GM23338 (cell line): ENCODE measurements around the gene TUB. TPM values are rescaled to one million over a fixed set of nuclear protein-coding genes. Genes with fewer than 3 reads are reported as not detected.

Source experiments
- ATAC-seq: fragments of 200-7000 bp; cut with Tn5 transposase; 3 replicates; pipeline ENCODE4 v1.9.1; 2020
- DNase-seq: peaks from one replicate; pipeline ENCODE4 v3.0.0-alpha.2; 2015; ENCODE audit warnings: low spot score
- H2AFZ ChIP-seq: fragments of 200-600 bp; sonication (generic); 2 replicates; pipeline ENCODE4 v1.8.0; 2016; ENCODE audit warnings: antibody characterized with exemption, mild to moderate bottlenecking, moderate library complexity
- H3F3A ChIP-seq: fragments of 200-600 bp; sonication (generic); replicated peaks from 2 replicates; pipeline ENCODE4 v1.8.0; 2017; ENCODE audit warnings: antibody characterized with exemption, mixed run types, low read depth
- H3K27ac ChIP-seq: fragments of 200-600 bp; sonication (generic); 2 replicates; pipeline ENCODE4 v1.6.1; 2016; ENCODE audit warnings: low read depth
- H3K27me3 ChIP-seq: fragments of 200-600 bp; sonication (generic); 2 replicates; pipeline ENCODE4 v1.8.0; 2016; ENCODE audit warnings: mild to moderate bottlenecking, mixed run types, moderate library complexity; ENCODE audit not compliant: insufficient read depth
- H3K36me3 ChIP-seq: fragments of 200-600 bp; sonication (generic); 2 replicates; pipeline ENCODE4 v1.8.0; 2016; ENCODE audit warnings: mild to moderate bottlenecking; ENCODE audit not compliant: insufficient read depth
- H3K4me1 ChIP-seq: fragments of 200-600 bp; sonication (generic); 2 replicates; pipeline ENCODE4 v1.8.0; 2016; ENCODE audit warnings: mild to moderate bottlenecking, moderate library complexity; ENCODE audit not compliant: insufficient read depth
- H3K4me2 ChIP-seq: fragments of 200-600 bp; sonication (generic); 2 replicates; pipeline ENCODE4 v1.7.1; 2017; ENCODE audit warnings: mixed run types
- H3K4me3 ChIP-seq: fragments of 200-600 bp; sonication (generic); 2 replicates; pipeline ENCODE4 v1.6.1; 2016; ENCODE audit warnings: mixed run types
- H3K79me2 ChIP-seq: fragments of 200-600 bp; sonication (generic); replicated peaks from 2 replicates; pipeline ENCODE4 v1.8.0; 2017; ENCODE audit warnings: mild to moderate bottlenecking; ENCODE audit not compliant: insufficient read depth
- H3K9me2 ChIP-seq: fragments of 200-600 bp; sonication (generic); 2 replicates; pipeline ENCODE4 v1.8.0; 2017; ENCODE audit not compliant: insufficient read depth
- H4K20me1 ChIP-seq: fragments of 200-600 bp; sonication (generic); replicated peaks from 2 replicates; pipeline ENCODE4 v1.8.0; 2017; ENCODE audit warnings: mild to moderate bottlenecking; ENCODE audit not compliant: insufficient read depth
- H3K27ac Mint-ChIP-seq: 2 replicates; pipeline ENCODE4 v1.8.0; 2020; ENCODE audit warnings: inconsistent platforms, mild to moderate bottlenecking, moderate library complexity, mixed read lengths
- H3K27me3 Mint-ChIP-seq: 3 replicates; pipeline ENCODE4 v1.8.0; 2022; ENCODE audit warnings: low read depth, mild to moderate bottlenecking, moderate library complexity, mixed read lengths, inconsistent platforms; ENCODE audit not compliant: insufficient read depth, poor library complexity
- H3K36me3 Mint-ChIP-seq: 3 replicates; pipeline ENCODE4 v1.8.0; 2021; ENCODE audit warnings: low read depth, mild to moderate bottlenecking, inconsistent platforms, moderate library complexity, mixed read lengths
- H3K4me1 Mint-ChIP-seq: 3 replicates; pipeline ENCODE4 v1.8.0; 2020; ENCODE audit warnings: mild to moderate bottlenecking, inconsistent platforms, mixed read lengths
- H3K4me3 Mint-ChIP-seq: 3 replicates; pipeline ENCODE4 v1.8.0; 2021; ENCODE audit warnings: moderate library complexity, mild to moderate bottlenecking, inconsistent platforms, mixed read lengths
- H3K9me3 Mint-ChIP-seq: 3 replicates; pipeline ENCODE4 v1.8.0; 2020; ENCODE audit warnings: moderate library complexity, mild to moderate bottlenecking, inconsistent platforms, mixed read lengths
- CREB1 ChIP-seq: fragments of 250-450 bp; sonication (Bioruptor Pico); IDR thresholded peaks from 2 replicates; pipeline ENCODE4 v1.5.0; 2020; ENCODE audit warnings: low read depth, mild to moderate bottlenecking, moderate library complexity
- EZH2 ChIP-seq: fragments of 200-600 bp; sonication (generic); IDR thresholded peaks from one replicate; pipeline ENCODE4 v1.8.0; 2017; ENCODE audit warnings: antibody characterized with exemption, mild to moderate bottlenecking, low read depth; ENCODE audit not compliant: unreplicated experiment
- EZH2phosphoT487 ChIP-seq: fragments of 200-600 bp; sonication (generic); IDR thresholded peaks from one replicate; pipeline ENCODE4 v1.8.1; 2018; ENCODE audit warnings: antibody characterized with exemption; ENCODE audit not compliant: unreplicated experiment
- NANOG ChIP-seq: IDR thresholded peaks from 2 replicates; pipeline ENCODE4 v1.6.1; 2016; ENCODE audit warnings: antibody characterized with exemption, borderline replicate concordance
- STAT1 ChIP-seq: IDR thresholded peaks from one replicate; pipeline ENCODE4 v1.6.1; 2016; ENCODE audit warnings: antibody characterized with exemption; ENCODE audit not compliant: unreplicated experiment
- ZNF114 ChIP-seq: fragments of 250-450 bp; sonication (Bioruptor Pico); IDR thresholded peaks from 2 replicates; pipeline ENCODE4 v1.5.0; 2020; ENCODE audit warnings: mild to moderate bottlenecking, moderate library complexity
- polyA plus RNA-seq: library from polyadenylated mRNA; unstranded; fragments of >200 nt; fragmentation: Nextera tagmentation; extraction: Ambion mirVana; gene quantifications from 2 replicates; pipeline ENCODE4 v1.2.1, GENCODE V29; 2016
- total RNA-seq: library from RNA; depleted of rRNA; stranded (reverse); fragments of >200 nt; shearing (Covaris generic); gene quantifications from 2 replicates; pipeline ENCODE4 v1.2.3, GENCODE V29; 2014
- TF ChIP-seq, protein P1 (sequence below): IDR thresholded peaks from 2 replicates; pipeline ENCODE4 v1.6.1; 2016; ENCODE audit warnings: antibody characterized with exemption
- TF ChIP-seq, protein P2 (sequence below), 2 experiments: fragments of 200-600 bp in 1 of 2; sonication (generic) in 1 of 2; conservative IDR thresholded peaks; 2 replicates each; pipeline versions ENCODE4 v1.5.1 to v1.6.1; 2016 to 2017; ENCODE audit warnings: antibody characterized with exemption in 2 of 2, low read depth in 2 of 2, mild to moderate bottlenecking in 2 of 2, moderate library complexity in 1 of 2
- TF ChIP-seq, protein P3 (sequence below): IDR thresholded peaks from one replicate; pipeline ENCODE4 v1.6.1; 2018; ENCODE audit warnings: antibody characterized with exemption; ENCODE audit not compliant: unreplicated experiment
- TF ChIP-seq, protein P4 (sequence below): fragments of 250-450 bp; sonication (Bioruptor Pico); IDR thresholded peaks from 2 replicates; pipeline ENCODE4 v1.5.0; 2020; ENCODE audit warnings: mild to moderate bottlenecking, moderate library complexity

The TUB gene
- total and polyA plus RNA-seq, 2 experiments from 2014 or later: 5.5 to 30.4 TPM

DNA sequence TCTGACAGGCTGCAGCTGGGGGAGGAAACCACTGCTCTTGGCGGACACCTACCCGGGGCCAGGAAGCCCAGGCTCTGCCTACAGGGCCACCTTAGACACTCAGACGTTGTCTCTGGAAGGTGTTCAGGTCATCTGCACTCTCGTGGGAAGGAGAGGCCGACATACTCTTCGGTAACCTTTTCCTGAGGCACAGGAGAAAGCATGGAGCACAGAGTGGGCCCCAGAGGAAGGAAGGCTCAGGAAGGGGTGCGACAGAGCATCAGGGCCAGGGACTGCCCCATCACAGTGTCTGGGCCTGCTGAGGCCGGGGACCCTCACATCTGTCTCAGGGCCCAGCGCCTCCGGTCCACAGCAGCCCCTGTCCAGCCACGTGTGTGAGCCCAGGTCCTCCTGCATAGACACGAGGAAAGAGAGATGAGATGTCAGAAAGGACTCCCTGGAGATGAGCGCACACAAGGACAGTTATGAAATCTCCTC lies 18.2 kb upstream of the TUB start:
- no peaks in the 10 kb centered on the region; the same call in 2 of the 3 replicates for H3K9me3 Mint-ChIP-seq
- no peaks in the 10 kb centered on the region for H4K20me1 ChIP-seq
- peaks cover 14% of the 10 kb centered on the region for H3K4me1 Mint-ChIP-seq
- no peaks in the 10 kb centered on the region for H3K36me3 ChIP-seq
- H3K27ac Mint-ChIP-seq: no peak overlapping the region
- H3K4me1 ChIP-seq: peaks cover 5% of the 10 kb centered on the region; the same call in 1 of the 2 replicates
- peaks cover 2% of the 10 kb centered on the region for H3K27me3 Mint-ChIP-seq
- H3K79me2 ChIP-seq: no peaks in the 10 kb centered on the region
- ATAC-seq (no peak), DNase-seq (no peak)
- no peak overlapping the region for H2AFZ ChIP-seq
- no peak overlapping the region for H3K27ac ChIP-seq
- no peaks in the 10 kb centered on the region for H3K36me3 Mint-ChIP-seq
- no peak overlapping the region for H3K4me3 Mint-ChIP-seq
- H3K4me3 ChIP-seq: no peak overlapping the region
- H3K27me3 ChIP-seq: no peaks in the 10 kb centered on the region
- H3K4me2 ChIP-seq: no peak overlapping the region
- no peaks in the 10 kb centered on the region for H3K9me2 ChIP-seq
- H3F3A ChIP-seq: no peaks in the 10 kb centered on the region
- TF ChIP-seq, protein P1, sequence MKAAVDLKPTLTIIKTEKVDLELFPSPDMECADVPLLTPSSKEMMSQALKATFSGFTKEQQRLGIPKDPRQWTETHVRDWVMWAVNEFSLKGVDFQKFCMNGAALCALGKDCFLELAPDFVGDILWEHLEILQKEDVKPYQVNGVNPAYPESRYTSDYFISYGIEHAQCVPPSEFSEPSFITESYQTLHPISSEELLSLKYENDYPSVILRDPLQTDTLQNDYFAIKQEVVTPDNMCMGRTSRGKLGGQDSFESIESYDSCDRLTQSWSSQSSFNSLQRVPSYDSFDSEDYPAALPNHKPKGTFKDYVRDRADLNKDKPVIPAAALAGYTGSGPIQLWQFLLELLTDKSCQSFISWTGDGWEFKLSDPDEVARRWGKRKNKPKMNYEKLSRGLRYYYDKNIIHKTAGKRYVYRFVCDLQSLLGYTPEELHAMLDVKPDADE: no peak
- TF ChIP-seq, protein P2, sequence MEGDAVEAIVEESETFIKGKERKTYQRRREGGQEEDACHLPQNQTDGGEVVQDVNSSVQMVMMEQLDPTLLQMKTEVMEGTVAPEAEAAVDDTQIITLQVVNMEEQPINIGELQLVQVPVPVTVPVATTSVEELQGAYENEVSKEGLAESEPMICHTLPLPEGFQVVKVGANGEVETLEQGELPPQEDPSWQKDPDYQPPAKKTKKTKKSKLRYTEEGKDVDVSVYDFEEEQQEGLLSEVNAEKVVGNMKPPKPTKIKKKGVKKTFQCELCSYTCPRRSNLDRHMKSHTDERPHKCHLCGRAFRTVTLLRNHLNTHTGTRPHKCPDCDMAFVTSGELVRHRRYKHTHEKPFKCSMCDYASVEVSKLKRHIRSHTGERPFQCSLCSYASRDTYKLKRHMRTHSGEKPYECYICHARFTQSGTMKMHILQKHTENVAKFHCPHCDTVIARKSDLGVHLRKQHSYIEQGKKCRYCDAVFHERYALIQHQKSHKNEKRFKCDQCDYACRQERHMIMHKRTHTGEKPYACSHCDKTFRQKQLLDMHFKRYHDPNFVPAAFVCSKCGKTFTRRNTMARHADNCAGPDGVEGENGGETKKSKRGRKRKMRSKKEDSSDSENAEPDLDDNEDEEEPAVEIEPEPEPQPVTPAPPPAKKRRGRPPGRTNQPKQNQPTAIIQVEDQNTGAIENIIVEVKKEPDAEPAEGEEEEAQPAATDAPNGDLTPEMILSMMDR (conservative IDR thresholded peaks at IDR 0.05; ENCODE audit: low read depth in 2 of 2): no peak
- TF ChIP-seq EZH2phosphoT487 (no peak), NANOG (no peak), ZNF114 (no peak), STAT1 (no peak), EZH2 (no peak), CREB1 (no peak)
- TF ChIP-seq, protein P3, sequence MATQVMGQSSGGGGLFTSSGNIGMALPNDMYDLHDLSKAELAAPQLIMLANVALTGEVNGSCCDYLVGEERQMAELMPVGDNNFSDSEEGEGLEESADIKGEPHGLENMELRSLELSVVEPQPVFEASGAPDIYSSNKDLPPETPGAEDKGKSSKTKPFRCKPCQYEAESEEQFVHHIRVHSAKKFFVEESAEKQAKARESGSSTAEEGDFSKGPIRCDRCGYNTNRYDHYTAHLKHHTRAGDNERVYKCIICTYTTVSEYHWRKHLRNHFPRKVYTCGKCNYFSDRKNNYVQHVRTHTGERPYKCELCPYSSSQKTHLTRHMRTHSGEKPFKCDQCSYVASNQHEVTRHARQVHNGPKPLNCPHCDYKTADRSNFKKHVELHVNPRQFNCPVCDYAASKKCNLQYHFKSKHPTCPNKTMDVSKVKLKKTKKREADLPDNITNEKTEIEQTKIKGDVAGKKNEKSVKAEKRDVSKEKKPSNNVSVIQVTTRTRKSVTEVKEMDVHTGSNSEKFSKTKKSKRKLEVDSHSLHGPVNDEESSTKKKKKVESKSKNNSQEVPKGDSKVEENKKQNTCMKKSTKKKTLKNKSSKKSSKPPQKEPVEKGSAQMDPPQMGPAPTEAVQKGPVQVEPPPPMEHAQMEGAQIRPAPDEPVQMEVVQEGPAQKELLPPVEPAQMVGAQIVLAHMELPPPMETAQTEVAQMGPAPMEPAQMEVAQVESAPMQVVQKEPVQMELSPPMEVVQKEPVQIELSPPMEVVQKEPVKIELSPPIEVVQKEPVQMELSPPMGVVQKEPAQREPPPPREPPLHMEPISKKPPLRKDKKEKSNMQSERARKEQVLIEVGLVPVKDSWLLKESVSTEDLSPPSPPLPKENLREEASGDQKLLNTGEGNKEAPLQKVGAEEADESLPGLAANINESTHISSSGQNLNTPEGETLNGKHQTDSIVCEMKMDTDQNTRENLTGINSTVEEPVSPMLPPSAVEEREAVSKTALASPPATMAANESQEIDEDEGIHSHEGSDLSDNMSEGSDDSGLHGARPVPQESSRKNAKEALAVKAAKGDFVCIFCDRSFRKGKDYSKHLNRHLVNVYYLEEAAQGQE: no peak
- TF ChIP-seq, protein P4, sequence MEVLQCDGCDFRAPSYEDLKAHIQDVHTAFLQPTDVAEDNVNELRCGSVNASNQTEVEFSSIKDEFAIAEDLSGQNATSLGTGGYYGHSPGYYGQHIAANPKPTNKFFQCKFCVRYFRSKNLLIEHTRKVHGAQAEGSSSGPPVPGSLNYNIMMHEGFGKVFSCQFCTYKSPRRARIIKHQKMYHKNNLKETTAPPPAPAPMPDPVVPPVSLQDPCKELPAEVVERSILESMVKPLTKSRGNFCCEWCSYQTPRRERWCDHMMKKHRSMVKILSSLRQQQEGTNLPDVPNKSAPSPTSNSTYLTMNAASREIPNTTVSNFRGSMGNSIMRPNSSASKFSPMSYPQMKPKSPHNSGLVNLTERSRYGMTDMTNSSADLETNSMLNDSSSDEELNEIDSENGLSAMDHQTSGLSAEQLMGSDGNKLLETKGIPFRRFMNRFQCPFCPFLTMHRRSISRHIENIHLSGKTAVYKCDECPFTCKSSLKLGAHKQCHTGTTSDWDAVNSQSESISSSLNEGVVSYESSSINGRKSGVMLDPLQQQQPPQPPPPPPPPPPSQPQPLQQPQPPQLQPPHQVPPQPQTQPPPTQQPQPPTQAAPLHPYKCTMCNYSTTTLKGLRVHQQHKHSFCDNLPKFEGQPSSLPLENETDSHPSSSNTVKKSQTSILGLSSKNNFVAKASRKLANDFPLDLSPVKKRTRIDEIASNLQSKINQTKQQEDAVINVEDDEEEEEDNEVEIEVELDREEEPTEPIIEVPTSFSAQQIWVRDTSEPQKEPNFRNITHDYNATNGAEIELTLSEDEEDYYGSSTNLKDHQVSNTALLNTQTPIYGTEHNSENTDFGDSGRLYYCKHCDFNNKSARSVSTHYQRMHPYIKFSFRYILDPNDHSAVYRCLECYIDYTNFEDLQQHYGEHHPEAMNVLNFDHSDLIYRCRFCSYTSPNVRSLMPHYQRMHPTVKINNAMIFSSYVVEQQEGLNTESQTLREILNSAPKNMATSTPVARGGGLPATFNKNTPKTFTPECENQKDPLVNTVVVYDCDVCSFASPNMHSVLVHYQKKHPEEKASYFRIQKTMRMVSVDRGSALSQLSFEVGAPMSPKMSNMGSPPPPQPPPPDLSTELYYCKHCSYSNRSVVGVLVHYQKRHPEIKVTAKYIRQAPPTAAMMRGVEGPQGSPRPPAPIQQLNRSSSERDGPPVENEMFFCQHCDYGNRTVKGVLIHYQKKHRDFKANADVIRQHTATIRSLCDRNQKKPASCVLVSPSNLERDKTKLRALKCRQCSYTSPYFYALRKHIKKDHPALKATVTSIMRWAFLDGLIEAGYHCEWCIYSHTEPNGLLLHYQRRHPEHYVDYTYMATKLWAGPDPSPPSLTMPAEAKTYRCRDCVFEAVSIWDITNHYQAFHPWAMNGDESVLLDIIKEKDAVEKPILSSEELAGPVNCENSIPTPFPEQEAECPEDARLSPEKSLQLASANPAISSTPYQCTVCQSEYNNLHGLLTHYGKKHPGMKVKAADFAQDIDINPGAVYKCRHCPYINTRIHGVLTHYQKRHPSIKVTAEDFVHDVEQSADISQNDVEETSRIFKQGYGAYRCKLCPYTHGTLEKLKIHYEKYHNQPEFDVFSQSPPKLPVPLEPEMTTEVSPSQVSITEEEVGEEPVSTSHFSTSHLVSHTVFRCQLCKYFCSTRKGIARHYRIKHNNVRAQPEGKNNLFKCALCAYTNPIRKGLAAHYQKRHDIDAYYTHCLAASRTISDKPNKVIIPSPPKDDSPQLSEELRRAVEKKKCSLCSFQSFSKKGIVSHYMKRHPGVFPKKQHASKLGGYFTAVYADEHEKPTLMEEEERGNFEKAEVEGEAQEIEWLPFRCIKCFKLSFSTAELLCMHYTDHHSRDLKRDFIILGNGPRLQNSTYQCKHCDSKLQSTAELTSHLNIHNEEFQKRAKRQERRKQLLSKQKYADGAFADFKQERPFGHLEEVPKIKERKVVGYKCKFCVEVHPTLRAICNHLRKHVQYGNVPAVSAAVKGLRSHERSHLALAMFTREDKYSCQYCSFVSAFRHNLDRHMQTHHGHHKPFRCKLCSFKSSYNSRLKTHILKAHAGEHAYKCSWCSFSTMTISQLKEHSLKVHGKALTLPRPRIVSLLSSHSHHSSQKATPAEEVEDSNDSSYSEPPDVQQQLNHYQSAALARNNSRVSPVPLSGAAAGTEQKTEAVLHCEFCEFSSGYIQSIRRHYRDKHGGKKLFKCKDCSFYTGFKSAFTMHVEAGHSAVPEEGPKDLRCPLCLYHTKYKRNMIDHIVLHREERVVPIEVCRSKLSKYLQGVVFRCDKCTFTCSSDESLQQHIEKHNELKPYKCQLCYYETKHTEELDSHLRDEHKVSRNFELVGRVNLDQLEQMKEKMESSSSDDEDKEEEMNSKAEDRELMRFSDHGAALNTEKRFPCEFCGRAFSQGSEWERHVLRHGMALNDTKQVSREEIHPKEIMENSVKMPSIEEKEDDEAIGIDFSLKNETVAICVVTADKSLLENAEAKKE (CRISPR knock-in tag): no peak
